Left lobe of liver (tissue), 2 donors: ENCODE measurements around the gene TAMM41. TPM values are rescaled to one million over a fixed set of nuclear protein-coding genes. Genes with fewer than 3 reads are reported as not detected.
A peak's percentile ranks its signal among the peaks of the same experiment; 100 is the strongest.
"Not testable (repeated sequence)": the region's sequence is repeated elsewhere in the genome, so short reads cannot be mapped to it uniquely, and the experiment has no call there.

Source experiments
- ATAC-seq: fragments of 200-7000 bp; cut with Tn5 transposase; one replicate; pipeline ENCODE4 v1.9.1; 2020; ENCODE audit warnings: mild to moderate bottlenecking, moderate library complexity
- DNase-seq: peaks from one replicate; pipeline ENCODE4 v3.0.0-alpha.2; 2020; ENCODE audit warnings: low spot score
- total RNA-seq: library from RNA; stranded (reverse); gene quantifications from one replicate; pipeline ENCODE4 v1.2.1, GENCODE V29; 2021
- donor health status: DM: no; HTN: no; CAD: no; lungs with moderate emphysema.
- donor health status: DM: no; HTN: yes; CAD: no.

Gene TAMM41, protein sequence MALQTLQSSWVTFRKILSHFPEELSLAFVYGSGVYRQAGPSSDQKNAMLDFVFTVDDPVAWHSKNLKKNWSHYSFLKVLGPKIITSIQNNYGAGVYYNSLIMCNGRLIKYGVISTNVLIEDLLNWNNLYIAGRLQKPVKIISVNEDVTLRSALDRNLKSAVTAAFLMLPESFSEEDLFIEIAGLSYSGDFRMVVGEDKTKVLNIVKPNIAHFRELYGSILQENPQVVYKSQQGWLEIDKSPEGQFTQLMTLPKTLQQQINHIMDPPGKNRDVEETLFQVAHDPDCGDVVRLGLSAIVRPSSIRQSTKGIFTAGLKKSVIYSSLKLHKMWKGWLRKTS
- 7.8 TPM for total RNA-seq

DNA sequence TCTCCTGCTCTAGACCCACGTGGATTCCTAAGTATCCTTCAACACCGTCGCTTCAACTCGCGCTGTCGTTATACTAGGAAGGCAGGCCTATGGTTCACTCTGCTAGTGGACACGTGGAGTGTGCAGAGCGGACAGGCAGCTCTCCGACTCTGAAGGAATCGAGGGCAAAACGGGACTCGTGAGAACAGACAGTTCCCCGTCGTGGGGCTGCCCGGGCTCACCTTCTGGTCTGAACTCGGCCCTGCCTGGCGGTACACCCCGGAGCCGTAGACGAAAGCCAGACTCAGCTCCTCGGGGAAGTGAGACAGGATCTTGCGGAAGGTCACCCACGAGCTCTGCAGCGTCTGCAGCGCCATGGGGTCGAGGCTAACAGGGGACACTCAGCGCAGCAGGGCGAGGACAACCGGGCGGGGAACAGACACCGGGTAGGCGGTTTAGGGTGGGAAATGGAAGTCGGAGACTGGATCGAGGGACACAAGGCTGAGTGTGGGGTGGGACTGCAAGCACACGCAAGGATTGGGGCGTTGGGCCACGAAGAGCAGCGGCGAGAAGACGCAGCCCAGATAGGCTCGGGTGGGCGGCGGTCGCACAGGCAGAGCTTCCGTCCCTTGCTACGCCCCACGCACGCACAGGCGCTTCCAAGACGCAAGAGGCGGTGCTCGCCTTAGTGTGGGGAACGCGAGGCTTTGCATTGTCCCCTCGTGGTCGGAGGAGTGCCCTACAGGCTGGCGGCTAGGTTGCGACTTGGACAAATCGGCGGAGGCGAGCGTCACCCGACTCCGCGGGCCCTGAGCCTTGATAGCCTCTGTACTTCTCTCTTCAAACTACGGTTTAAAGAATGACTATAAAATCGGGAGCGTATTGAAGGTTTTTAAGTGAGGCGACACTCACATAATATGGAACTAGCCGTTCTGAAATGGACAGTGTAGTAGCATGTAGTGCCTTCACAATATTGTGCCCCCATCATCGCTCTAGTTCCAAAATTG, at the start of gene TAMM41:
Gene TAMM41, minus strand, starts transcription at position 605 of the 986 bp plus-strand sequence. Its CDS starts 249 bp downstream, at position 356.
- DNase-seq (peak; percentile 92), ATAC-seq (peak; percentile 99)

DNA sequence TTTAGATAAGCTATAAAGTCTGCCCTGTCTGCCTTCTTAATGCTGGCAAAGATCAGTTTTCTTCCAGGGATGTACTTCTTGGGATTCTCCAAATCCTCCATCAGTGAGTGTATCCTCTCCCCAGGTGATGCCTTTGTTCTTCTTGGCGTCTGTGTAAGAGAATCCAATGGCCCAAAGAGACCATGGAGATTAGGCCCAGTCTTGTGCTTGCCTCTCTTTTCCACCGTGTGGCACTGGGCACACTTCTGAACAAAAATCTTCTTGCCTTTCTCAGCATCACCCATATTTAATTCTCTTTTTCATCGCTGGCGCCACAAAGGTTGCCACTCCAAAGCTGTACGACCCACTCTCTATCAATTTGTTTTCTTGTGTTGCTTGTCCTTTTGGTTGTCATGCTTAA, 32.2 kb upstream of the TAMM41 start:
- DNase-seq = no peak
- no peak for ATAC-seq

DNA sequence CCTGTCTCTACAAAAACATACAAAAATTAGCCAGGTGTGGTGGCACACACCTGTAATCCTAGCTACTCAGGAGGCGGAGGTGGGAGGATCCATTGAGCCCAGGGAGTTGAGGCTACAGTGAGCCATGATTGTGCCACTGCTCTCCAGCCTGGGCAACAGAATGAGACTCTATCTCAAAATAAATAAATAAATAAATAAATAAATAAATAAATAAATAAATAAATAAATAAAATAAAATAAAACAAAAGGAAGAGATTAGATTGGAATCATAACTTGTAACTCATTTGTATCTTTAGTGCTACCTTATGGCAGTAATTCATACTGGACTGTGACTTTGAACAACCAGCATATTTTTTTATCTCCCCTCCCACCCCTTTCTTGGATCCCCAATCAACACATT, 28.0 kb upstream of the TAMM41 start:
- DNase-seq, ATAC-seq: not testable (repeated sequence)

DNA sequence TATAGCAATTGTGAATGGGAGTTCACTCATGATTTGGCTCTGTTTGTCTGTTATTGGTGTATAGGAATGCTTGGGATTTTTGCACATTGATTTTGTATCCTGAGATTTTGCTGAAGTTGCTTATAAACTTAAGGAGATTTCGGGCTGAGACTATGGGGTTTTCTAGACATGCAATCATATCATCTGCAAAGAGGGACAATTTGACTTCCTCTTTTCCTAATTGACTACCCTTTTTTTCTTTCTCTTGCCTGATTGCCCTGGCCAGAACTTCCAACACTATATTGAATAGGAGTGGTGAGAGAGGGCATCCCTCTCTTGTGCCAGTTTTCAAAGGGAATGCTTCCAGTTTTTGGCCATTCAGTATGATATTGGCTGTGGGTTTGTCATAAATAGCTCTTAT, 17.1 kb upstream of the TAMM41 start:
- not testable (repeated sequence) for DNase-seq, ATAC-seq

DNA sequence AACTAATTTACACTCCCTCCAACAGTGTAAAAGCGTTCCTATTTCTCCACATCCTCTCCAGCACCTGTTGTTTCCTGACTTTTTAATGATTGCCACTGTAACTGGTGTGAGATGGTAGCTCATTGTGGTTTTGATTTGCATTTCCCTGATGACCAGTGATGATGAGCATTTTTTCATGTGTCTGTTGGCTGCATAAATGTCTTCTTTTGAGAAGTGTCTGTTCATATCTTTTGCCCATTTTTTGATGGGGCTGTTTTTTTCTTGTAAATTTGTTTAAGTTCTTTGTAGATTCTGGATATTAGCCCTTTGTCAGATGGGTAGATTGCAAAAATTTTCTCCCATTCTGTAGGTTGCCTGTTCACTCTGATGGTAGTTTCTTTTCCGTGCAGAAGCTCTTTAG, 15.9 kb upstream of the TAMM41 start:
- not testable (repeated sequence) for ATAC-seq, DNase-seq

DNA sequence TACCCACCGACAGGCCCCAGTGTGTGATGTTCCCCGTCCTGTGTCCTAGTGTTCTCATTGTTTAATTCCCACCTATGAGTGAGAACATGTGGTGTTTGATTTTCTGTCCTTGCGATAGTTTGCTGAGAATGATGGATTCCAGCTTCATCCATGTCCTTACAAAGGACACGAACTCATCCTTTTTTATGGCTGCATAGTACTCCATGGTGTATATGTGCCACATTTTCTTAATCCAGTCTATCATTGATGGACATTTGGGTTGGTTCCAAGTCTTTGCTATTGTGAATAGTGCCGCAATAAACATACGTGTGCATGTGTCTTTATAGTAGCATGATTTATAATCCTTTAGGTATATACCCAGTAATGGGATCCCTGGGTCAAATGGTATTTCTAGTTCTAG, 15.5 kb upstream of the TAMM41 start:
- DNase-seq = not testable (repeated sequence)

DNA sequence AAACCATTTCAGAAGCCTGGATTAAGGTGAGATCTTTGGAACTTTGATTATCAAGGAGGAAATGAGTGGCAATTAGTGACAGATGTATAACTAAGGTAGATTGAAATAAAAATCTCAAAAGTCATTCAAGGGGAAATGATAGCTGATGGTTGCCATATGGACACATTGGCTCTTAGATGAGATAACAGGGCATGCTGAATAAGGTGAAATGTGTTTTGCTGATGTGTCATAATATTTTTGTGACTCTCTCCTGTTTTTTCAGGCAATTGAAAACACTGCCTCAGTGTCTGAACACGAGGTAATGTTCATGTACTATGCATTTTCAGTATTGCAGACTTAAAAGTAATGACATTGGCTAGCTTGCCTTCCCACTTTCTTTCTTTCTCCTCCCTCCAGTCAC, 13.5 kb upstream of the TAMM41 start:
- not testable (repeated sequence) for ATAC-seq, DNase-seq

More for the DNA sequence above, 15.5 kb upstream of the TAMM41 start:
- not testable (repeated sequence) for ATAC-seq

DNA sequence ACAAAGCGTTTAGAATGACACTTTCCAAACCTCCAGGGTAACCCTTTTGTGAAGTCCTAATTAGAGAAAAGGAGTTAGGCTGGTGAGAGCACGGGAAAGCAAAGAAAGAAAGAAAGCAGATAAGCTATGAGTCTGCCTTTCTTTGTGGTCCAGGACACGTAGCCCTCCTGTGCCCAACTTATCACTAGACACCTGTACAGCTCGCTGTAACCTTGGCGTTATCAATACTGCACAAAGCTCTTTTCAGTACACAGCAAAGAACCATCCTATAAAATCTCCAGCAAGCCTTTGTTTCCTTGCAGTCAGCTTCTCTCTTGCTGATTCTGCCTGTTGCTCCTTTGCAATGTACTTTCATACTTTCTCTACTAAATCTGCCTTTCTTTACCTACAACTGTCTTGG, 6.8 kb upstream of the TAMM41 start:
- no peak for ATAC-seq
- DNase-seq = no peak

DNA sequence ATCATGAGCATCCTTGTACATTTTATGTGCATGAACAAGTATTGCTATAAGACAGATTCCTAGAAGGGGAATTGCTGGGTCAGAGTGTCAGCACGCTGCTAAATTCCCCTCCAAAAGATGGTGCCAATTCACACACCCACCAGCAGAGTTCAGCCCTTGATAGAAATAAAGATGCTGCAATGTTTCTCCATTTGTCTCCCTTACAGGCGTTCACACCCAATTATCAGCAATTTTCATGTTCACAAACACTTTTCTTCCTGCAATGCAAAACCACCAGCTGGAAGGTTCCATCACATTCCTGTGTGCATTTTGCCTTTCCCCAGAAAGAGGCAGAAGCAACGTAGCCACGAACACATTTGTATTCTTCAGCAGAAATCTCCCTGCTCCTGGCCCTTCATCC, 3.3 kb upstream of the TAMM41 start:
- DNase-seq (no peak), ATAC-seq (no peak)

DNA sequence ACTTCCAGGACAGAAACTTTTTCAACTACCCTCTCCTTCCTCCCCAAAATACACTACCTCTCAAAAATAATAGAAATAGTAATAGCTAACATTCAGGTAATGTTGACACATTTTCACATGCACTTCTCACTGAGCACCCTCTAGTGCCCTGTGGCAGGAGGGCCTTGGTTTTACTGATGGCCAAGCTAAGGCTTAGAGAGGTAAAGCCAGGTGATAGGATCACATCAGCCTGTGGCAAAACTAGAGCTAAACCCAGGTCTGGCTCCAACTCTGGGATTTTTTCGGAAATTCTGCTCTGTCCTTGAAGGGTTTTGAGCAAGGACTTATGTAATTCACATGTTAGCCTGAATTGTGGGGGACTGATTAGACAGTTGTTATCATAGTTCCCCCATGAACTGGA, 922 bp upstream of the TAMM41 start:
- DNase-seq = no peak

DNA sequence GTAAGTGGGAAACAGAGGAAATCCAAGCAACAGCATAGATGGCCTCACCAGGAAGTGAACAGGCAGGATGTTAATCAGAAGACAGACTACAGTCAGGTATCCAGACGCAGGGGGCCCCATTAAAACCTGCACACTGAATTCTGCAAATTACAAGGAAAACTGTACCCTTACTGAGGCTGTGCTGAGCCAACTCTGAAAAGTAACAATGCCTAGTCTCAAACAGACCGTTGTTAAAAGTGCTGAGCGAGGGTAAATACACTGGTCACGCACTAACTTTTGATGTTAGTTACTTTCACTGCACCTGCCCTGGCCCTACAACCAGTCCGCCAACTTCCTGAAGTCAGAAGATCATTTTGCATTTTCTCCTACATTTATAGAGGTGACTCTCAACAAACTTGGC, 1.0 kb downstream of the TAMM41 start:
- ATAC-seq (no peak), DNase-seq (no peak)

More for the DNA sequence above, 922 bp upstream of the TAMM41 start:
- no peak for ATAC-seq

DNA sequence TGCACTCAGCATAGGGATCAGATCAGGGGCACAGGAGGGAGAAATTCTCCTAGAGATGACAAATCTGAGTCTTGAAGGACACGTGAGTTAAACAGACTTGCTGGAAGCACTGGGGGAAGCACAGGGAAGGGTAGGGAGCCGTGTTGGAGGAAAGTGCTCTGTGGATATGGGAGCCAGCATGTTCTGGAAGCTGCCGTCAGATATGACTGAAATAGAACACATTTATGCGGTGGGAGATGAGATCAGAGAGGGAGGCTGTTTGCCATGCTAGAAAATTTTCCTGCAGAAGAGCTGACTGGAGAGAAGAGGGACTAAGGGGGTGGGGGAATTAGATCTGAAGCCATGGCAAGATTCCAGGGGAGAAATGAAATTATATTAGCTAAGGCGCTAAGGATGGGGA, 1.8 kb downstream of the TAMM41 start:
- ATAC-seq (no peak), DNase-seq (no peak)

DNA sequence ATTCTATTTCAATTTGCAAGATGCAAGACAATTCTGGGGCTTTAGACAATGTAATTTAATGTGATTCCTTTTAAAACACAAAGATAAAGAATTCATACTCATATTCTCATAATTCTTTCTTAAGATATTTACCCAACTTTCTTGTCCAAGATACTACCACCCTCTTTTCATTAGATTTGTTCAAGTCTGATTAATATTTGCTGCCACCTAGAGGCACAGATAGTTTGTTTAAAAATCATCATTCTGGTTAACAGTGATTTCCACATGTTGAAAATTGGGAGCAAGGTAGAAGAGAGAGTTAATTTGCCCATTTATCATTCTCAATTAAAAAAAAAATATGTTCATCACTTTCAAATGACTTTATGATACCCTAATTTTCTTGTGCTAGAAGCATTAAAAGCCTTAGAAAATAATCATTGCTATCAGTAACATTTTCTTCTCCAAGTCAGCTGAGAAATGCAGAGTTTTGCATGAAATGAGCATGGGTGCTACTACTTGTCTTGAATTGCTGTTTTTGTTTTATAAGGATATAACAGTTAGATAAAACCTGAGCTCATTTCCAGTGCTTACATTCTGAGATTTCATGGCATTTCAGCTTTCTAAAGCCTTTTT, 11.6 kb downstream of the TAMM41 start:
- peak; percentile 51 for ATAC-seq
- DNase-seq = no peak

DNA sequence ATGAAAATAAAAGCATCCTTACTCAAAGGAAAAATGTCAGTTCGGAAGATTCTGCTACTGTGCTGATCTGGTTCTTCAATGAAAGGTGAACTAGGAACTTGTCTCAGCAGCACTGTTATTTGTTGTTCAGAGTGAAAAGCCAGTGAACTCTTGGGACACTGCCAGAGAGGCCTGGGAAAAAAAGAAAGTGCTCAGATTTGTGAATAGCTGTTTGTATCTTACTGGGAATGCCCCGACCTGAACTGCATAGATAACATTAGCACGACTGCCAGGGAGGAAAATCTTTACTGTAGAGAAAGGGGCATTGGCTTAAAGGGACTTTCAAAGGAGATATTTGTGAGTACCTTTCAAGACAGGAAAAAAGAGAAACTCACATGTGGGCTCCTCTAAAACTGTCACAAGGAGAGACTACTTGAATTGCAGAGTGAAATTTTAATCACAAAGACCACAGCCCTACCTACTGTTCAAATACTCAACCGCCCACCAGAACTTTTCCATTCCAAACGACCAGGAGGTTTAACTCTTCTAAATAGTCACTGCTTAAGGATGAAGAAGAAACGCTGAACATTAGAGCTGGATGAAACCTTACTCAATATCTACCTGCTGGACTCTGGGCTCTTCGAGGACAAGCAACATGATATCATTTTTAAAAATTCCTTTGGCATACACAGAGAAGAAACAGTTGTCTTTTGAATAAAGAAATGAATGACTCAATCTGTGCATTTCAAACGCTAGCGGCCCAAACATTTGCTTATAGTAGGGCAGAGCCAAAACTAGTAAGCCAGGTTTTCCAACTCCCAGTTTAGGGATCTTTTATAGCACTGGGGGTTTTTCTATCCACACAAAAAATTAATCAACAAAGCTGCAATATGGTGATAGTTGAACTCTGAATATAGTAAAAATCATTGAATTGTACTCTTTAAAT, 13.4 kb downstream of the TAMM41 start:
- ATAC-seq = peak; percentile 97
- DNase-seq = peak; percentile 76

DNA sequence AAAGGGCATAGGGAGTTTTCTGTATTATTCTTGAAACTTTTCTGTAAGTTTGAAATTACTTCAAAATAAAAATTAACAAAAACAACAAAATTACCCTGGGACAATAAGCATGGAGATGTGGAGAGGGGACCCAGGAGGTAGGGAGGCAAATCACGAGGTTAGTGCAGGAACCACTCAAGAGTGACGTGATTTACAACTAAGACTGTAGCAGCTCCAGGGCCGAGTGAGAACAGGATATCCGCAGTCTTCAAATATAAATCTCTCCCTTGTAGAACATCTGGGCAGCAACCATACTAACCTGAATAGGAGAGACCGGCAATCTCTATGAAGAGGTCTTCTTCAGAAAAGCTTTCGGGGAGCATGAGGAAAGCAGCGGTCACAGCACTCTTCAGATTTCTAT, 17.3 kb downstream of the TAMM41 start:
- no peak for ATAC-seq
- DNase-seq = no peak

DNA sequence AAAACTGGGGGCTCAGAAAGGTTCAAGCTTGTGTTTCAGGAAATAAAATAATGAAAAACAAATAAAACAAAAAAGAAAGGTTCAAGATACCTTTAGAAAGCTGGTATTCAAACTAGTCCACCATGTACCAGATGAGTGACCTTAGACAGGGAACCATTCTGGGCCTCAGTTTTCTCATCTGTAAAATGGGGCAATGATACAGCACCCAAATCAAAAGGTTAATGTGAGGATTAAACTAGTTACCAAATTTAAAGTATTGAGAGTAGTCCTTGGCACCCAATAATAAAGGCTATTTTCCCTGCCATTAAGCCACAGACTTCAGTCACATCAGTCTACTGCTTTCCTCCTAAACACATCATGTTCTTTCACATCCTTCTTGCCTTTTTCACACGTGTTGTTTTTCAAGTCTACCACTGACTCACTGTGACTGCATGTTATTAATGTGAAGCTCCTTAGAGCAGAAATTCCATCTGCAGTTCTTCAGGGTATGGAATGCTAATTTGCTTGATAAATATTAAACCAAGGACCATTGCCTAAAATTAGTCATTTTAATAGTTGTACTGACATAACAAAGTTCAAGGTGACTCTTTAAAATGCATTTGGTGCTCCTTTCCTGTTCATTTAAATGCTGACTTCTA, 19.9 kb downstream of the TAMM41 start:
- DNase-seq = no peak

DNA sequence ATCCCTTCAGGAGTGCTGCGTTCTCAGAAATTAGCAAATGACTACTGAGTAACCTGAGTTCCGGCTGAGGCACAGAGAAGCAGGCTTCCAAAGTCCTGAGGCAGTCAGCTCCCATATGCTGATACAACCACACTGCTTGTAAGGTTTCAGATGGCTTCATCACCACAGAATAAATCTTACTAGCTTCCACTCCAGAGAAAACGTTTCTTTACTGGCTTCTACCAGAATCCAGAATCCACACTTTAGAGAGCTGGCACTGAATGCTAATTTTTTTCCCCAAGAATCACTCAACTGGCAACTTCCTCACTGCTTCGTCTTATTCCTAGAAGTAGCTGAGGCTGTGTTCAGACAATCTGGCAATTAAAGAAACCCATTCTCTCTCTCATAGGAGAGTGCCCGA, 21.4 kb downstream of the TAMM41 start:
- no peak for DNase-seq
- ATAC-seq = no peak

More for the DNA sequence above, 19.9 kb downstream of the TAMM41 start:
- ATAC-seq = no peak

DNA sequence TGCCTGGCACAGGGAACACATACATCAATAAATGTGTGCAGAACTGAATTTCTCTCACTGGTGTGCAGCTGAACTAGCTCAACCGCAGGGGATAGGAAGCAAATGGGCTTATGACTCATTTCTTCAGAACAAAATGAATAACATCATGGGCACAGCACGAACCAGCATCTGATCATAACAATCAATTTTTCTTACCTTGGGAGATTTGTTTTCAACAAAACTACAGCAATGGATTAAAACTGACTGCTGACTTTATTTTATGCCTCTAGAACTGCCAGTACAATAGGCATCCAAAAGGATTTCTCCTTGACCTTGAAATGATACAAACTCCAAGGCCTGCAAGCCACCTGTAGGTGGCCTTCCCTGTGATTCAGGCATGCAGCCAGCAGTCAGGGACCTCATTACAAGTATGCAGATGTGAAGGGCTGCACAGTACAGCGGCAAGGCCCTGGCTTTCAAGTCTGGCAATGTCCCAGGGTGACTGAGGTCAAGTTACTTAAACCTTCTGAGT, 26.1 kb downstream of the TAMM41 start:
- no peak for DNase-seq
- ATAC-seq = no peak

DNA sequence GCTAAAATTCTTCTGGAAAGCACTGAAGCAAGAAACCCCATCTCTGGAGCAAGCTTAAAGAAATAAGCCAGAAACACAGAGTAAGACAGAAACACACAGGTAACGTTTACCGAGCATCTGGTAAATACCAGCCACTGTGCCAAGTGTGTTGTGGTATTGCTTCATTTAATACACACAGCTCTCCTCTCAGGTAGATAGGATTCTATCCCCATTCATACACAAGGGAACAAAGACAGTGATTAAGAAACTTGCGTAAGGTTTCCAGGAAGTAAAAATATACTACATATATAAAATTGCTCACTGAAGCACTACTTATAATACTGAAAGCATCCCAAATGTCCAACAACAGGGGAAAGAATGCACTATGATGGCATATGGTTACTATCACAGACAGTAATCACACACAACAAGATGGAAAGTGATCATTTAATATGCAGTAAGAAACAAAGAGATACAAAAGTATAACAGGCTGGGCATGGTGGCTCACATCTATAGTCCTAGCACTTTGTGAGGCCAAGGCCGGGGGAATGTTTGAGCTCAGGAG, 27.5 kb downstream of the TAMM41 start:
- DNase-seq (no peak), ATAC-seq (no peak)
